HG02571 (cell line): ENCODE measurements around the gene TMCO6.
A peak's percentile ranks its signal among the peaks of the same experiment; 100 is the strongest.
"Not testable (repeated sequence)": the region's sequence is repeated elsewhere in the genome, so short reads cannot be mapped to it uniquely, and the experiment has no call there.

ENCODE experiments used
- ATAC-seq: cut with Tn5 transposase; IDR thresholded peaks from one replicate; pipeline ENCODE4 v1.9.1; 2021; ENCODE audit warnings: mild to moderate bottlenecking, moderate library complexity; ENCODE audit not compliant: unreplicated experiment

The TMCO6 gene

GRCh38 chr5:140630292-140631035 lies 8.8 kb upstream of the TMCO6 start:
- no peak for ATAC-seq

DNA sequence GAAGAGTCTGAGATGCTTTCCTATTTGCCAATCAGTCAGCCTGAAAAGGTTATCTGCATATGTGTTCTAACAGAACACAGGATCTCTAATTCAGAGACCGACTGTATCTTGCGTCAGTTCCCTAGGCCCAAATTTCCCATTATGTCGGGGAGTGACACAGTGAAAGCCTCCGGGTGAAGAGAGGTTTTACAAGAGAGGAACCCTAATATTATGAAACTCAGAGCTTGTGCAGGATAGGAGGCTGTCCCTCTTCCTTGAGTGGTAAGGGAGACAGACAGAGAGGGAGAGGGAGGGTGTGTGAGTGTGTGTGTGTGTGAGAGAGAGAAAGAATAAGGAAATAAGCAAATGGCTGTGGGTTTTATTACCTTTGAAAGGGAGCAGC lies 8.2 kb upstream of the TMCO6 start:
- no peak for ATAC-seq

DNA sequence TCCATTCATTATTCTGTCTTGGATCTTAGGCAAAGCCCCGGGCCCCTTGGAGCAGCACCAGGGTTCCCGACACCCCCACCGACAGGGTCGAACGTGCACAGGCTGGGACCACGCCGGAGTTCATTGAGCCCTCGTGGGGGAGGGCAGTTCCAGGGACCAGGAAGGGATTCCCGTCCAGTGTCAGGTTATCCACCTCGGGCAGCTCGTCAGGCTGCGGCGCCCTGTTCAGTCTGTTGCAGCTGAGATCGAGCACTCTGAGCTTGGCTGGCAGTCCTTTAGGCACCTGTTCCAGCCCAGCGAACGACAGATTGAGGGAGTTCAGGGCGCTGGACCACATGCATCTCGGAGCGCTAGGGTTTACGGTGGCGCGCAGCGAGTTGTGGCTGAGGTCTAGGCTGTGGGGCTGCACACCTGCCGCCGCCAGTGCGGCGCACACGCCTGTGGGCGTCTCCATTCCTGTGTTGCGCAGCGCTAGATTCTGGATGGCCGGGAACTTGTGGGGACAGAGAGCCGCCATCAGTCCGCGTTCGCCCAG lies 7.4 kb upstream of the TMCO6 start:
- peak; percentile 42 for ATAC-seq

GRCh38 chr5:140632366-140633020 lies 6.8 kb upstream of the TMCO6 start:
- peak; percentile 46 for ATAC-seq

GRCh38 chr5:140633021-140633471 lies 6.2 kb upstream of the TMCO6 start, which contains the start of gene CD14:
CD14 (minus strand) TSS chr5:140633175; CDS start chr5:140633071, 104 bp downstream.
- ATAC-seq, result no peak

DNA sequence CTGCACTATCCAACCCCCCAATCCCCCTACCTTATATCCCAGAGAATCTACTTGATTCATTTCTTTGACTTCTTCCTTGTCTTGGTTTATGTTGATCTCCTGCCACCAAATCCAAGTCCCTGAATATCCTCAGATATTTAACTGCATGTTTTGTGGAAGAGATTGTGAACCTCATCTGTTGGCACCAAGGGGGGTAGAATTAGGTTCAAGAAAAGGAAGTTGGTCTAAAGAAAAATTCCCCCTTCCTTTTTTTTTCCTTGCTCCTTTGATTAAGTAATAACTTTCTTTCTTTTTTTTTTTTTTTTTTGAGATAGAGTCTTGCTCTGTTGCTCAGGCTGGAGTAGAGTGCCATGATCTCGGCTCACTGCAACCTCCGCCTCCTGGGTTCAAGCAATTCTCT lies 5.8 kb upstream of the TMCO6 start:
- no peak for ATAC-seq

GRCh38 chr5:140634103-140634502 lies 5.1 kb upstream of the TMCO6 start:
- ATAC-seq, result no peak

DNA sequence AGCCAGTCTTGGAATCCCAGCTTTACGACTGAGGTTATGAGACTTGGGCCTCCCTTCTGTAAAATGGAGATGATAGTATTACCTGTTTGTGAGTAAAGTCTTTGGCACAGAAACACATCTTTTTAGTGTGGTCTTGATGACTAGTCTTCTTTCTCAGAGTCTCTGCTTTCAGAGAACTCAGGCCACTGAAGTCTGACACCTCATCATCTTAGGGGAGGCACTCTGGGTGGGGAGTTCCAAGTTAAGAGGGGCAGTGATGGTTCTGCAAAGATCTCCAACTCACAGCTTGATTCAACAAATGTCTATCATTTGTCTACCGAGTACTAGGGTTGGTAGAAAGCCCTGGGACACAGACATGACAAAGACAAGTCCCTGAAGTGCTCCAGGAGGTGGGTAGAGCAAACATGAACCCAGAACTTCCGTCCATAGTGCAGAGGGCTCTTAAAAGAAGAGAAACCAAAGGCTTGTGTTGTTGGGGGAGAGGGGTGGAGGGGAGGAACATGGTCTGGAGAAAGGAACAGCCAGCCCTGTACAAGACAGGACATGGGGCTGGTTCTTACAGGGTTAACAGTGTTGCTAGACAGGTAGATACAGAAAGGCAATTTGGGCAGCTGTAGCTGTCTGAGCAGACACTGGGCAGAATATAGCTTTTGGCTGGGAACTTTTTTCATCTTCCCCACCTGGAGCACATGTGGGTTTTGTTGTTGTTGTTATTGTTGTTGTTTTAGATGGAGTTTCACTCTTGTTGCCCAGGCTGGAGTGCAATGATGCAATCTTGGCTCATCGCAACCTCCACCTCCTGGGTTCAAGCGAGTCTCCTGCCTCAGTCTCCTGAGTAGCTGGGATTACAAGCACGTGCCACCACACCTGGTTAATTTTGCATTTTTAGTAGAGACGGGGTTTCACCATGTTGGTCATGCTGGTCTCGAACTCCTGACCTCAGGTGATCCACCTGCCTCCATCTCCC lies 3.7 kb upstream of the TMCO6 start:
- no peak for ATAC-seq

GRCh38 chr5:140637371-140638100 lies 1.7 kb upstream of the TMCO6 start:
- no peak for ATAC-seq

- not testable (repeated sequence) for ATAC-seq
Observed at GRCh38 chr5:140638898-140639147, 428 bp upstream of the TMCO6 start.

GRCh38 chr5:140641716-140642115 lies 2.5 kb downstream of the TMCO6 start:
- ATAC-seq, result no peak

GRCh38 chr5:140642718-140643117 lies 3.5 kb downstream of the TMCO6 start:
- no peak for ATAC-seq

GRCh38 chr5:140647042-140647419 lies 7.8 kb downstream of the TMCO6 start:
- ATAC-seq, result peak; percentile 27

DNA sequence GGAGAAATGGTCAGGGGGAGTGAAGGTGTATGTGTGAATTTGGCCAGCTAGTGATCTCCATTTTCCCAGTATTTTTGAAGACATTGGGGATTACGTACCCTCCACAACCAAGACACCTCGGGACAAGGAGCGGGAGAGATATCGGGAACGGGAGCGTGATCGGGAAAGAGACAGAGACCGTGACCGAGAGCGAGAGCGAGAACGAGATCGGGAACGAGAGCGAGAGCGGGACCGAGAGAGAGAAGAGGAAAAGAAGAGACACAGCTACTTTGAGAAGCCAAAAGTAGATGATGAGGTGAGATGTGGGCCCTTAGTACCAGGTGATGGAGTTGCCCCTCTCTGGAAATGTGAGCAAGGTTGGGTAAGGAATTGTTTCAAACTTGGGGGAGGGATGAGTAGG lies 19.6 kb downstream of the TMCO6 start:
- ATAC-seq, result no peak

DNA sequence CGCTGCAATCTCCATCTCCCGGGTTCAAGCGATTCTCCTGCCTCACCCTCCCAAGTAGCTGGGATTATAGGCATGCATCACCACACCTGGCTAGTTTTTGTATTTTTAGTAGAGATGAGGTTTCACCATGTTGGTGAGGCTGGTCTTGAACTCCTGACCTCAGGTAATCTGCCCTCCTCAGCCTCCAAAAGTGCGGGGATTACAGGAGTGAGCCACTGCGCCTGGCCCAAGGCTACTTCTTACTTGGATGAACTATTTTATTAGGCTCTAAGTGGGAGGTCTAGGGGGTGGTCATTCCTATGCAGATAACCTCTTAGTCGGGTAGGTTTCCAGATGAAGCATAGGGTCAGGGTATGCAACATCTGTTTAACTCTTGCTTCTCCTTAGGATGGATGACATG lies 21.1 kb downstream of the TMCO6 start:
- not testable (repeated sequence) for ATAC-seq

GRCh38 chr5:140664030-140664358 lies 24.7 kb downstream of the TMCO6 start:
- ATAC-seq, result no peak

- peak; percentile 96 for ATAC-seq
Observed at GRCh38 chr5:140664359-140665119, 25.3 kb downstream of the TMCO6 start, which contains the start of gene WDR55. WDR55 (plus strand) TSS chr5:140664904; CDS start chr5:140664913, 9 bp downstream.

GRCh38 chr5:140671035-140671434 lies 31.8 kb downstream of the TMCO6 start:
- not testable (repeated sequence) for ATAC-seq

GRCh38 chr5:140671472-140672125 lies 32.3 kb downstream of the TMCO6 start:
- ATAC-seq, result no peak
